Measurements from ENCODE around the gene HOXB3.

HOXB3 gene

DNA sequence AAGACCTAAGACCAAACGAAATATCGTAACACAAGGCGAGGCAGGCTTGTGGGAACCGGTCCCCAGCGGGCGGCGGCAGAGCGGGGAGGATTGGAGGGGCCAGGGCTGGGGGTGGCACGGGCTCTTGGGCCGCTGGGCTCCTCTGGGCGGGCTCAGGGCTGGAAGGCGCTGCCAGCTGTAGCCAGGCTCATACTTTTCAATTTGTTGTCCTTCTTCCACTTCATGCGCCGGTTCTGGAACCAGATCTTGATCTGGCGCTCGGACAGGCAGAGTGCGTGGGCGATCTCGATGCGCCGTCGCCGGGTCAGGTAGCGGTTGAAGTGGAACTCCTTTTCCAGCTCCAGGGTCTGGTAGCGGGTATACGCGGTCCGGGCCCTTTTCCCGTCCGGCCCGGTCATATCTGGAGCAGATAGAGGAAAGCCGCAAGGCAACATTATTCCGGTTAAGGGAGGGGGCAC lies 2.0 kb upstream of the HOXB3 start (continued):
- TF ChIP-seq, protein P1, sequence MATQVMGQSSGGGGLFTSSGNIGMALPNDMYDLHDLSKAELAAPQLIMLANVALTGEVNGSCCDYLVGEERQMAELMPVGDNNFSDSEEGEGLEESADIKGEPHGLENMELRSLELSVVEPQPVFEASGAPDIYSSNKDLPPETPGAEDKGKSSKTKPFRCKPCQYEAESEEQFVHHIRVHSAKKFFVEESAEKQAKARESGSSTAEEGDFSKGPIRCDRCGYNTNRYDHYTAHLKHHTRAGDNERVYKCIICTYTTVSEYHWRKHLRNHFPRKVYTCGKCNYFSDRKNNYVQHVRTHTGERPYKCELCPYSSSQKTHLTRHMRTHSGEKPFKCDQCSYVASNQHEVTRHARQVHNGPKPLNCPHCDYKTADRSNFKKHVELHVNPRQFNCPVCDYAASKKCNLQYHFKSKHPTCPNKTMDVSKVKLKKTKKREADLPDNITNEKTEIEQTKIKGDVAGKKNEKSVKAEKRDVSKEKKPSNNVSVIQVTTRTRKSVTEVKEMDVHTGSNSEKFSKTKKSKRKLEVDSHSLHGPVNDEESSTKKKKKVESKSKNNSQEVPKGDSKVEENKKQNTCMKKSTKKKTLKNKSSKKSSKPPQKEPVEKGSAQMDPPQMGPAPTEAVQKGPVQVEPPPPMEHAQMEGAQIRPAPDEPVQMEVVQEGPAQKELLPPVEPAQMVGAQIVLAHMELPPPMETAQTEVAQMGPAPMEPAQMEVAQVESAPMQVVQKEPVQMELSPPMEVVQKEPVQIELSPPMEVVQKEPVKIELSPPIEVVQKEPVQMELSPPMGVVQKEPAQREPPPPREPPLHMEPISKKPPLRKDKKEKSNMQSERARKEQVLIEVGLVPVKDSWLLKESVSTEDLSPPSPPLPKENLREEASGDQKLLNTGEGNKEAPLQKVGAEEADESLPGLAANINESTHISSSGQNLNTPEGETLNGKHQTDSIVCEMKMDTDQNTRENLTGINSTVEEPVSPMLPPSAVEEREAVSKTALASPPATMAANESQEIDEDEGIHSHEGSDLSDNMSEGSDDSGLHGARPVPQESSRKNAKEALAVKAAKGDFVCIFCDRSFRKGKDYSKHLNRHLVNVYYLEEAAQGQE (tag by site-specific recombination; IDR thresholded peaks at IDR 0.05) = no peak
- TF ChIP-seq ZNF248 (tag by site-specific recombination; IDR thresholded peaks at IDR 0.05) = no peak
- TF ChIP-seq, protein P2, sequence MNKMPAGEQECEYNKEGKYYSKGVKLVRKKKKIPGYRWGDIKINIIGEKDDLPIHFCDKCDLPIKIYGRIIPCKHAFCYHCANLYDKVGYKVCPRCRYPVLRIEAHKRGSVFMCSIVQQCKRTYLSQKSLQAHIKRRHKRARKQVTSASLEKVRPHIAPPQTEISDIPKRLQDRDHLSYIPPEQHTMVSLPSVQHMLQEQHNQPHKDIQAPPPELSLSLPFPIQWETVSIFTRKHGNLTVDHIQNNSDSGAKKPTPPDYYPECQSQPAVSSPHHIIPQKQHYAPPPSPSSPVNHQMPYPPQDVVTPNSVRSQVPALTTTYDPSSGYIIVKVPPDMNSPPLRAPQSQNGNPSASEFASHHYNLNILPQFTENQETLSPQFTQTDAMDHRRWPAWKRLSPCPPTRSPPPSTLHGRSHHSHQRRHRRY (tag by site-specific recombination; IDR thresholded peaks at IDR 0.05) = no peak
- no peak for TF ChIP-seq ZNF843 (tag by site-specific recombination; IDR thresholded peaks at IDR 0.05)
- no peak for TF ChIP-seq ZEB2 (tag by site-specific recombination; IDR thresholded peaks at IDR 0.05)
- peak; percentile 78 for TF ChIP-seq ZNF600 (tag by site-specific recombination; IDR thresholded peaks at IDR 0.05)
- peak; percentile 60 for TF ChIP-seq ZBTB8A (tag by site-specific recombination; IDR thresholded peaks at IDR 0.05)
- 0 out of 2 replicates have a peak, but pooled peaks have one; percentile 30 for TF ChIP-seq ZFHX2 (tag by site-specific recombination; conservative IDR thresholded peaks at IDR 0.05)
- no peak for TF ChIP-seq SCRT2 (tag by site-specific recombination; IDR thresholded peaks at IDR 0.05)
- TF ChIP-seq, protein P3, sequence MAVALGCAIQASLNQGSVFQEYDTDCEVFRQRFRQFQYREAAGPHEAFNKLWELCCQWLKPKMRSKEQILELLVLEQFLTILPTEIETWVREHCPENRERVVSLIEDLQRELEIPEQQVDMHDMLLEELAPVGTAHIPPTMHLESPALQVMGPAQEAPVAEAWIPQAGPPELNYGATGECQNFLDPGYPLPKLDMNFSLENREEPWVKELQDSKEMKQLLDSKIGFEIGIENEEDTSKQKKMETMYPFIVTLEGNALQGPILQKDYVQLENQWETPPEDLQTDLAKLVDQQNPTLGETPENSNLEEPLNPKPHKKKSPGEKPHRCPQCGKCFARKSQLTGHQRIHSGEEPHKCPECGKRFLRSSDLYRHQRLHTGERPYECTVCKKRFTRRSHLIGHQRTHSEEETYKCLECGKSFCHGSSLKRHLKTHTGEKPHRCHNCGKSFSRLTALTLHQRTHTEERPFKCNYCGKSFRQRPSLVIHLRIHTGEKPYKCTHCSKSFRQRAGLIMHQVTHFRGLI (tag by site-specific recombination; IDR thresholded peaks at IDR 0.05) = no peak
- TF ChIP-seq, protein P4, sequence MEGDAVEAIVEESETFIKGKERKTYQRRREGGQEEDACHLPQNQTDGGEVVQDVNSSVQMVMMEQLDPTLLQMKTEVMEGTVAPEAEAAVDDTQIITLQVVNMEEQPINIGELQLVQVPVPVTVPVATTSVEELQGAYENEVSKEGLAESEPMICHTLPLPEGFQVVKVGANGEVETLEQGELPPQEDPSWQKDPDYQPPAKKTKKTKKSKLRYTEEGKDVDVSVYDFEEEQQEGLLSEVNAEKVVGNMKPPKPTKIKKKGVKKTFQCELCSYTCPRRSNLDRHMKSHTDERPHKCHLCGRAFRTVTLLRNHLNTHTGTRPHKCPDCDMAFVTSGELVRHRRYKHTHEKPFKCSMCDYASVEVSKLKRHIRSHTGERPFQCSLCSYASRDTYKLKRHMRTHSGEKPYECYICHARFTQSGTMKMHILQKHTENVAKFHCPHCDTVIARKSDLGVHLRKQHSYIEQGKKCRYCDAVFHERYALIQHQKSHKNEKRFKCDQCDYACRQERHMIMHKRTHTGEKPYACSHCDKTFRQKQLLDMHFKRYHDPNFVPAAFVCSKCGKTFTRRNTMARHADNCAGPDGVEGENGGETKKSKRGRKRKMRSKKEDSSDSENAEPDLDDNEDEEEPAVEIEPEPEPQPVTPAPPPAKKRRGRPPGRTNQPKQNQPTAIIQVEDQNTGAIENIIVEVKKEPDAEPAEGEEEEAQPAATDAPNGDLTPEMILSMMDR (tag by site-specific recombination; IDR thresholded peaks at IDR 0.05) = no peak
- TF ChIP-seq OVOL3 (tag by site-specific recombination; IDR thresholded peaks at IDR 0.05) = no peak
- no peak for TF ChIP-seq ZNF416 (tag by site-specific recombination; IDR thresholded peaks at IDR 0.05)
- TF ChIP-seq ZNF239 (tag by site-specific recombination; IDR thresholded peaks at IDR 0.05) = no peak
- TF ChIP-seq WT1 (tag by site-specific recombination; IDR thresholded peaks at IDR 0.05) = no peak
- TF ChIP-seq, protein P5, sequence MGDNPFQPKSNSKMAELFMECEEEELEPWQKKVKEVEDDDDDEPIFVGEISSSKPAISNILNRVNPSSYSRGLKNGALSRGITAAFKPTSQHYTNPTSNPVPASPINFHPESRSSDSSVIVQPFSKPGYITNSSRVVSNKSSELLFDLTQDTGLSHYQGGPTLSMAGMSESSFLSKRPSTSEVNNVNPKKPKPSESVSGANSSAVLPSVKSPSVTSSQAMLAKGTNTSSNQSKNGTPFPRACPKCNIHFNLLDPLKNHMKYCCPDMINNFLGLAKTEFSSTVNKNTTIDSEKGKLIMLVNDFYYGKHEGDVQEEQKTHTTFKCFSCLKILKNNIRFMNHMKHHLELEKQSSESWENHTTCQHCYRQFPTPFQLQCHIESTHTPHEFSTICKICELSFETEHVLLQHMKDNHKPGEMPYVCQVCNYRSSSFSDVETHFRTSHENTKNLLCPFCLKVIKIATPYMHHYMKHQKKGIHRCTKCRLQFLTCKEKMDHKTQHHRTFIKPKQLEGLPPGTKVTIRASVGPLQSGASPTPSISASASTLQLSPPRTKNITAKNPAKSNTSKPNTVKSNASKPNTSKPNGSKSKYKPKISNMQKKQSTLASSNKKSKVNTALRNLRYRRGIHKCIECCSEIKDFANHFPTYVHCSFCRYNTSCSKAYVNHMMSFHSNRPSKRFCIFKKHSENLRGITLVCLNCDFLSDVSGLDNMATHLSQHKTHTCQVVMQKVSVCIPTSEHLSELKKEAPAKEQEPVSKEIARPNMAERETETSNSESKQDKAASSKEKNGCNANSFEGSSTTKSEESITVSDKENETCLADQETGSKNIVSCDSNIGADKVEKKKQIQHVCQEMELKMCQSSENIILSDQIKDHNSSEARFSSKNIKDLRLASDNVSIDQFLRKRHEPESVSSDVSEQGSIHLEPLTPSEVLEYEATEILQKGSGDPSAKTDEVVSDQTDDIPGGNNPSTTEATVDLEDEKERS (tag by site-specific recombination; IDR thresholded peaks at IDR 0.05) = no peak
- no peak for TF ChIP-seq MZF1 (tag by site-specific recombination; IDR thresholded peaks at IDR 0.05; ENCODE audit: borderline replicate concordance)
- TF ChIP-seq, protein P6, sequence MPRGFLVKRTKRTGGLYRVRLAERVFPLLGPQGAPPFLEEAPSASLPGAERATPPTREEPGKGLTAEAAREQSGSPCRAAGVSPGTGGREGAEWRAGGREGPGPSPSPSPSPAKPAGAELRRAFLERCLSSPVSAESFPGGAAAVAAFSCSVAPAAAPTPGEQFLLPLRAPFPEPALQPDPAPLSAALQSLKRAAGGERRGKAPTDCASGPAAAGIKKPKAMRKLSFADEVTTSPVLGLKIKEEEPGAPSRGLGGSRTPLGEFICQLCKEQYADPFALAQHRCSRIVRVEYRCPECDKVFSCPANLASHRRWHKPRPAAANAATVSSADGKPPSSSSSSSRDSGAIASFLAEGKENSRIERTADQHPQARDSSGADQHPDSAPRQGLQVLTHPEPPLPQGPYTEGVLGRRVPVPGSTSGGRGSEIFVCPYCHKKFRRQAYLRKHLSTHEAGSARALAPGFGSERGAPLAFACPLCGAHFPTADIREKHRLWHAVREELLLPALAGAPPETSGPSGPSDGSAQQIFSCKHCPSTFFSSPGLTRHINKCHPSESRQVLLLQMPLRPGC (tag by site-specific recombination; IDR thresholded peaks at IDR 0.05) = no peak
- TF ChIP-seq, protein P7, sequence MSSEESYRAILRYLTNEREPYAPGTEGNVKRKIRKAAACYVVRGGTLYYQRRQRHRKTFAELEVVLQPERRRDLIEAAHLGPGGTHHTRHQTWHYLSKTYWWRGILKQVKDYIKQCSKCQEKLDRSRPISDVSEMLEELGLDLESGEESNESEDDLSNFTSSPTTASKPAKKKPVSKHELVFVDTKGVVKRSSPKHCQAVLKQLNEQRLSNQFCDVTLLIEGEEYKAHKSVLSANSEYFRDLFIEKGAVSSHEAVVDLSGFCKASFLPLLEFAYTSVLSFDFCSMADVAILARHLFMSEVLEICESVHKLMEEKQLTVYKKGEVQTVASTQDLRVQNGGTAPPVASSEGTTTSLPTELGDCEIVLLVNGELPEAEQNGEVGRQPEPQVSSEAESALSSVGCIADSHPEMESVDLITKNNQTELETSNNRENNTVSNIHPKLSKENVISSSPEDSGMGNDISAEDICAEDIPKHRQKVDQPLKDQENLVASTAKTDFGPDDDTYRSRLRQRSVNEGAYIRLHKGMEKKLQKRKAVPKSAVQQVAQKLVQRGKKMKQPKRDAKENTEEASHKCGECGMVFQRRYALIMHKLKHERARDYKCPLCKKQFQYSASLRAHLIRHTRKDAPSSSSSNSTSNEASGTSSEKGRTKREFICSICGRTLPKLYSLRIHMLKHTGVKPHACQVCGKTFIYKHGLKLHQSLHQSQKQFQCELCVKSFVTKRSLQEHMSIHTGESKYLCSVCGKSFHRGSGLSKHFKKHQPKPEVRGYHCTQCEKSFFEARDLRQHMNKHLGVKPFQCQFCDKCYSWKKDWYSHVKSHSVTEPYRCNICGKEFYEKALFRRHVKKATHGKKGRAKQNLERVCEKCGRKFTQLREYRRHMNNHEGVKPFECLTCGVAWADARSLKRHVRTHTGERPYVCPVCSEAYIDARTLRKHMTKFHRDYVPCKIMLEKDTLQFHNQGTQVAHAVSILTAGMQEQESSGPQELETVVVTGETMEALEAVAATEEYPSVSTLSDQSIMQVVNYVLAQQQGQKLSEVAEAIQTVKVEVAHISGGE (tag by site-specific recombination; conservative IDR thresholded peaks at IDR 0.05; ENCODE audit: low read depth) = peak; percentile 39; the same call in 1 of the 2 replicates
- no peak for TF ChIP-seq ZNF501 (tag by site-specific recombination; IDR thresholded peaks at IDR 0.05)
- TF ChIP-seq ZNF664 (tag by site-specific recombination; IDR thresholded peaks at IDR 0.05) = no peak

All from HEK293 (cell line).